GM18858 (cell line): ENCODE measurements around the gene TTN.

Source experiments
- ATAC-seq: cut with Tn5 transposase; IDR thresholded peaks from one replicate; pipeline ENCODE4 v1.9.1; 2021; ENCODE audit not compliant: unreplicated experiment

Gene TTN

GRCh38 chr2:178756843-178757242 is 50.4 kb downstream of the TTN start:
- ATAC-seq, result no peak

GRCh38 chr2:178756343-178756742 is 50.9 kb downstream of the TTN start:
- no peak for ATAC-seq

- no peak for ATAC-seq
These were observed 59.5 kb downstream of the TTN start for GRCh38 chr2:178747767-178748166.

GRCh38 chr2:178734518-178734917 is 72.7 kb downstream of the TTN start:
- ATAC-seq, result no peak

- ATAC-seq, result no peak
These were observed 73.2 kb downstream of the TTN start for GRCh38 chr2:178733975-178734374.

GRCh38 chr2:178732913-178733312 is 74.3 kb downstream of the TTN start:
- no peak for ATAC-seq

- ATAC-seq, result no peak
These were observed 75.9 kb downstream of the TTN start for GRCh38 chr2:178731300-178731699.

GRCh38 chr2:178730049-178730448 is 77.2 kb downstream of the TTN start:
- ATAC-seq, result no peak

- ATAC-seq, result no peak
These were observed 83.4 kb downstream of the TTN start for GRCh38 chr2:178723786-178724346.

GRCh38 chr2:178722296-178722695 is 84.9 kb downstream of the TTN start:
- no peak for ATAC-seq

GRCh38 chr2:178718988-178719387 is 88.2 kb downstream of the TTN start:
- no peak for ATAC-seq

- no peak for ATAC-seq
These were observed 88.9 kb downstream of the TTN start for GRCh38 chr2:178718283-178718682.

- ATAC-seq, result no peak
These were observed 90.8 kb downstream of the TTN start for GRCh38 chr2:178716394-178716793.

GRCh38 chr2:178715366-178715765 is 91.9 kb downstream of the TTN start:
- ATAC-seq, result no peak

- no peak for ATAC-seq
These were observed 99.7 kb downstream of the TTN start for GRCh38 chr2:178707476-178707875.

GRCh38 chr2:178704876-178705275 is 102.3 kb downstream of the TTN start:
- ATAC-seq, result no peak

- ATAC-seq, result no peak
These were observed 104.9 kb downstream of the TTN start for GRCh38 chr2:178702361-178702760.

- peak; percentile 44 for ATAC-seq
These were observed 106.3 kb downstream of the TTN start for GRCh38 chr2:178700922-178701342.

GRCh38 chr2:178700136-178700535 is 107.1 kb downstream of the TTN start:
- ATAC-seq, result no peak

GRCh38 chr2:178692845-178693244 is 114.4 kb downstream of the TTN start:
- ATAC-seq, result no peak

GRCh38 chr2:178689808-178690207 is 117.4 kb downstream of the TTN start:
- no peak for ATAC-seq

GRCh38 chr2:178683877-178684276 is 123.3 kb downstream of the TTN start:
- ATAC-seq, result no peak

- ATAC-seq, result no peak
These were observed 126.1 kb downstream of the TTN start for GRCh38 chr2:178681081-178681480.

GRCh38 chr2:178679891-178680290 is 127.3 kb downstream of the TTN start:
- ATAC-seq, result no peak
